HCT116 (cell line): ENCODE measurements around the gene MEIS1. TPM values are rescaled to one million over a fixed set of nuclear protein-coding genes. Genes with fewer than 3 reads are reported as not detected.

Source experiments
- ATAC-seq: fragments of 200-7000 bp; cut with Tn5 transposase; 2 replicates; pipeline ENCODE4 v1.9.1; 2020; ENCODE audit warnings: mild to moderate bottlenecking, moderate library complexity
- BruUV-seq: library from RNA; stranded (reverse); fragments of 400-500 nt; replicated peaks from 2 replicates; lab custom pipeline; 2021; lab: Mats Ljungman, UMichigan
- CTCF ChIA-PET: fragments of 300-600 bp; sonication (Branson Sonifier 250); formaldehyde crosslinking; loops from one replicate; lab custom pipeline; 2021; ENCODE audit warnings: antibody characterized with exemption; lab: Charles Lee
- POLR2A ChIA-PET: fragments of 300-600, 350-600 bp; sonication (Branson Sonifier 250); formaldehyde crosslinking; loops from one replicate; lab custom pipeline; 2021; ENCODE audit warnings: antibody characterized with exemption; lab: Charles Lee
- RAD21 ChIA-PET, 2 experiments: fragments of 300-600 bp; sonication (Branson Sonifier 250); formaldehyde crosslinking; loops; one replicate each; lab custom pipeline; 2023; ENCODE audit warnings: low total read pairs in 2 of 2; ENCODE audit not compliant: uncharacterized antibody in 2 of 2, unreplicated experiment in 2 of 2, low non-redundant PET in 1 of 2; lab: Charles Lee
- DNase-seq: peaks from one replicate; pipeline ENCODE4 v3.0.0-alpha.2; 2010; ENCODE audit warnings: low read depth, low spot score
- H2AFZ ChIP-seq: fragments of 200-600 bp; shearing (Covaris generic), sonication (generic); 2 replicates; pipeline ENCODE4 v1.6.1; 2017; ENCODE audit warnings: low read depth, mixed run types, mixed read lengths, antibody characterized with exemption, low read length; ENCODE audit not compliant: poor library complexity, severe bottlenecking
- H3K27ac ChIP-seq: 2 replicates; pipeline ENCODE4 v1.5.1; 2012; ENCODE audit warnings: low read depth, low read length
- H3K27me3 ChIP-seq: fragments of 200-600 bp; sonication (generic); 2 replicates; pipeline ENCODE4 v1.6.1; 2016; ENCODE audit warnings: mixed run types, low read length, mixed read lengths; ENCODE audit not compliant: insufficient read depth
- H3K36me3 ChIP-seq, 2 experiments: fragments of 200-500 bp in 1 of 2; fragments of 200-600 bp in 1 of 2; sonication (Bioruptor generic) in 1 of 2; sonication (generic) in 1 of 2; 2 replicates each; pipeline versions ENCODE4 v1.5.1 to v1.6.1; 2014 to 2016; ENCODE audit warnings: low read length in 2 of 2, inconsistent platforms in 1 of 2, mixed read lengths in 1 of 2, mixed run types in 1 of 2; ENCODE audit not compliant: insufficient read depth in 2 of 2, control insufficient read depth in 1 of 2
- H3K4me1 ChIP-seq, 2 experiments: fragments of 200-600 bp in 1 of 2; sonication (generic) in 1 of 2; 2 replicates each; pipeline versions ENCODE4 v1.5.1 to v1.6.1; 2012 to 2017; ENCODE audit warnings: low read length in 2 of 2, inconsistent platforms in 1 of 2, mild to moderate bottlenecking in 1 of 2, mixed read lengths in 1 of 2, mixed run types in 1 of 2, moderate library complexity in 1 of 2; ENCODE audit not compliant: insufficient read depth in 2 of 2, control insufficient read depth in 1 of 2
- H3K4me2 ChIP-seq: fragments of 200-600 bp; sonication (generic); 2 replicates; pipeline ENCODE4 v1.6.1; 2017; ENCODE audit warnings: mixed run types, low read length, mixed read lengths
- H3K4me3 ChIP-seq, 2 experiments: fragments of 200-600 bp in 1 of 2; sonication (generic) in 1 of 2; replicated peaks in 1 of 2; 2 replicates each; pipeline ENCODE4 v1.5.1; 2011 to 2016; ENCODE audit warnings: low read length in 2 of 2, control low read depth in 1 of 2, low read depth in 1 of 2, mild to moderate bottlenecking in 1 of 2, mixed read lengths in 1 of 2, mixed run types in 1 of 2
- H3K79me2 ChIP-seq: fragments of 200-600 bp; sonication (generic); 2 replicates; pipeline ENCODE4 v1.6.1; 2017; ENCODE audit warnings: mild to moderate bottlenecking, mixed run types, low read length, moderate library complexity, mixed read lengths; ENCODE audit not compliant: insufficient read depth
- H3K9ac ChIP-seq: fragments of 200-600 bp; sonication (generic); 2 replicates; pipeline ENCODE4 v1.6.1; 2016; ENCODE audit warnings: low read length, mixed read lengths
- H3K9me2 ChIP-seq: fragments of 200-600 bp; sonication (generic), shearing (Covaris generic); 2 replicates; pipeline ENCODE4 v1.6.1; 2017; ENCODE audit warnings: mixed run types, mild to moderate bottlenecking, moderate library complexity; ENCODE audit not compliant: insufficient read depth
- H3K9me3 ChIP-seq, 2 experiments: fragments of 200-500 bp in 1 of 2; fragments of 200-600 bp in 1 of 2; sonication (Bioruptor generic) in 1 of 2; sonication (generic) in 1 of 2; 2 replicates each; pipeline ENCODE4 v1.6.1; 2014 to 2017; ENCODE audit warnings: low read length in 2 of 2, mixed read lengths in 2 of 2, inconsistent platforms in 1 of 2, low read depth in 1 of 2, mild to moderate bottlenecking in 1 of 2, mixed run types in 1 of 2, moderate library complexity in 1 of 2; ENCODE audit not compliant: control insufficient read depth in 1 of 2, insufficient read depth in 1 of 2
- H4K20me1 ChIP-seq: fragments of 200-600 bp; sonication (generic), shearing (Covaris generic); 2 replicates; pipeline ENCODE4 v1.6.1; 2017; ENCODE audit warnings: mixed run types, mild to moderate bottlenecking, moderate library complexity; ENCODE audit not compliant: insufficient read depth
- ATF3 ChIP-seq: IDR thresholded peaks from 2 replicates; pipeline ENCODE4 v1.6.1; 2012
- CBX3 ChIP-seq: IDR thresholded peaks from 2 replicates; pipeline ENCODE4 v1.6.1; 2012; ENCODE audit warnings: low read depth
- CEBPB ChIP-seq: IDR thresholded peaks from 2 replicates; pipeline ENCODE4 v1.6.1; 2012; ENCODE audit warnings: low read depth
- CTCF ChIP-seq, 3 experiments: fragments of 200-600 bp in 1 of 3; sonication (generic) in 1 of 3; IDR thresholded peaks in 2 of 3; conservative IDR thresholded peaks in 1 of 3; 2 replicates each; pipeline ENCODE4 v1.5.1; 2012 to 2017; ENCODE audit warnings: low read depth in 2 of 3, low read length in 2 of 3, antibody characterized with exemption in 1 of 3, borderline replicate concordance in 1 of 3, control low read depth in 1 of 3, mild to moderate bottlenecking in 1 of 3, mixed read lengths in 1 of 3, mixed run types in 1 of 3, moderate library complexity in 1 of 3; ENCODE audit not compliant: insufficient read depth in 1 of 3
- ELF1 ChIP-seq: IDR thresholded peaks from 2 replicates; pipeline ENCODE4 v1.6.1; 2012; ENCODE audit warnings: low read depth, borderline replicate concordance
- RAD21 ChIP-seq: IDR thresholded peaks from 2 replicates; pipeline ENCODE4 v1.6.1; 2012; ENCODE audit warnings: low read depth, mild to moderate bottlenecking
- REST ChIP-seq: IDR thresholded peaks from 2 replicates; pipeline ENCODE4 v1.6.1; 2012; ENCODE audit warnings: low read depth
- SIN3A ChIP-seq: IDR thresholded peaks from 2 replicates; pipeline ENCODE4 v1.6.1; 2012; ENCODE audit warnings: low read depth
- TCF7L2 ChIP-seq: IDR thresholded peaks from 2 replicates; pipeline ENCODE4 v1.7.0; 2011; ENCODE audit warnings: borderline replicate concordance, inconsistent platforms; ENCODE audit not compliant: insufficient read depth, insufficient read length; ENCODE audit errors: extremely low read depth
- YY1 ChIP-seq: IDR thresholded peaks from 2 replicates; pipeline ENCODE4 v1.6.1; 2011; ENCODE audit warnings: low read length, low read depth, moderate library complexity, mild to moderate bottlenecking; ENCODE audit not compliant: insufficient replicate concordance; ENCODE audit errors: extremely low read depth
- ZNF274 ChIP-seq: fragments of 200-500 bp; sonication (Bioruptor generic); IDR thresholded peaks from 2 replicates; pipeline ENCODE4 v1.6.1; 2014; ENCODE audit warnings: mild to moderate bottlenecking, low read depth, low read length, inconsistent platforms
- intact Hi-C: fragments of 100-400 bp; cut with micrococcal nuclease; formaldehyde crosslinking; loops from 2 replicates; pipeline ENCODE4 v1.10.0; 2022
- total RNA-seq: library from RNA; stranded (reverse); gene quantifications from one replicate; pipeline ENCODE4 v1.2.1, GENCODE V29; 2021; ENCODE audit not compliant: unreplicated experiment

Gene MEIS1
- total RNA-seq, 1 experiment from 2014 or later: 0.32 TPM

- Histone ChIP-seq H3K9ac (no peak overlapping the region), H2AFZ (no peak overlapping the region)
- no peak for ATAC-seq
- CTCF ChIA-PET: no interaction called here
- no peak for DNase-seq
- no TSS peak for BruUV-seq
- TF ChIP-seq ATF3 (no peak), SIN3A (no peak), RAD21 (no peak), ELF1 (no peak)
- TF ChIP-seq, all 23 proteins: peak for 0
- H3K9me2 ChIP-seq: no peaks in the 10 kb centered on the region
- ChIA-PET POLR2A (no interaction called here), RAD21 (no interaction called here)
- H4K20me1 ChIP-seq: no peaks in the 10 kb centered on the region
- no peaks in the 10 kb centered on the region for H3K36me3 ChIP-seq
- no peak overlapping the region for H3K27ac ChIP-seq
- intact Hi-C loops: no loop called here
- no peak overlapping the region for H3K4me3 ChIP-seq
- H3K9me3 ChIP-seq: no peaks in the 10 kb centered on the region; a peak in 2 of 4 replicates
- H3K27me3 ChIP-seq: no peaks in the 10 kb centered on the region
- H3K4me1 ChIP-seq: no peaks in the 10 kb centered on the region
- H3K79me2 ChIP-seq: no peaks in the 10 kb centered on the region
- no peak overlapping the region for H3K4me2 ChIP-seq
Observed at GRCh38 chr2:66478731-66479316, 43.9 kb downstream of the MEIS1 start.

- Histone ChIP-seq H3K4me2 (no peak overlapping the region), H3K9me3 (no peaks in the 10 kb centered on the region), H3K4me1 (no peaks in the 10 kb centered on the region), H3K4me3 (no peak overlapping the region), H4K20me1 (no peaks in the 10 kb centered on the region), H3K27me3 (no peaks in the 10 kb centered on the region), H3K36me3 (no peaks in the 10 kb centered on the region), H3K9ac (no peak overlapping the region), H2AFZ (no peak overlapping the region), H3K27ac (no peak overlapping the region), H3K9me2 (no peaks in the 10 kb centered on the region), H3K79me2 (no peaks in the 10 kb centered on the region)
- ChIA-PET POLR2A (no interaction called here), RAD21 (no interaction called here), CTCF (no interaction called here)
- no TSS peak for BruUV-seq
- intact Hi-C loops: no loop called here
- DNase-seq (no peak), ATAC-seq (no peak)
- no peak for TF ChIP-seq SIN3A
- TF ChIP-seq YY1: no peak
- TF ChIP-seq ZNF274: no peak
- TF ChIP-seq CBX3: no peak
- no peak for TF ChIP-seq CEBPB
- TF ChIP-seq REST: no peak
- TF ChIP-seq ELF1: no peak
- TF ChIP-seq TCF7L2: no peak
- no peak for TF ChIP-seq RAD21
- TF ChIP-seq CTCF (IDR thresholded peaks at IDR 0.05 in 2 of 3, conservative IDR thresholded peaks at IDR 0.05 in 1 of 3; ENCODE audit: borderline replicate concordance in 1 of 3, insufficient read depth in 1 of 3, low read depth in 2 of 3, low read length in 2 of 3): no peak
Observed at GRCh38 chr2:66481100-66481549, 46.2 kb downstream of the MEIS1 start.
